Measurements from ENCODE around the gene CLIP3.

DNA sequence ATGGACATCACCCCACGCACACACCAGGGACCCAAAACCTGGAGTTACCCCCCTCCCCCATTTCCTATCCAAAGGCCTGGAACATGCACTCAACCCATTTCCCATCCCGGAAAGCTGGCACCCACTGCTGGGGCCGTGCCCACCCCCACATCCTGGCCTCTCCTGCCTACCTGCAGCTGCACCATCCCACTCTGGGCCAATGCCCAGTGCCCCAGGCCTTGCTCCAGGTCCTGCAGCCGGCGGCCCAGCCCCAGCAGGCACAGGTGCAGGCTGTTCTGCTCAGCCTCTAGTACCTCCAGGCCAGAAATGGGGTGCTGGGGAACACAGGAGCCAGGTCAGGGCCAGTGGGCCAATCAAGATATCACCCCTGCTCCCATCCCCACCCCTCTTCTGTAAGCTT, 25.7 kb downstream of the CLIP3 start:
- TF ChIP-seq, protein P1, sequence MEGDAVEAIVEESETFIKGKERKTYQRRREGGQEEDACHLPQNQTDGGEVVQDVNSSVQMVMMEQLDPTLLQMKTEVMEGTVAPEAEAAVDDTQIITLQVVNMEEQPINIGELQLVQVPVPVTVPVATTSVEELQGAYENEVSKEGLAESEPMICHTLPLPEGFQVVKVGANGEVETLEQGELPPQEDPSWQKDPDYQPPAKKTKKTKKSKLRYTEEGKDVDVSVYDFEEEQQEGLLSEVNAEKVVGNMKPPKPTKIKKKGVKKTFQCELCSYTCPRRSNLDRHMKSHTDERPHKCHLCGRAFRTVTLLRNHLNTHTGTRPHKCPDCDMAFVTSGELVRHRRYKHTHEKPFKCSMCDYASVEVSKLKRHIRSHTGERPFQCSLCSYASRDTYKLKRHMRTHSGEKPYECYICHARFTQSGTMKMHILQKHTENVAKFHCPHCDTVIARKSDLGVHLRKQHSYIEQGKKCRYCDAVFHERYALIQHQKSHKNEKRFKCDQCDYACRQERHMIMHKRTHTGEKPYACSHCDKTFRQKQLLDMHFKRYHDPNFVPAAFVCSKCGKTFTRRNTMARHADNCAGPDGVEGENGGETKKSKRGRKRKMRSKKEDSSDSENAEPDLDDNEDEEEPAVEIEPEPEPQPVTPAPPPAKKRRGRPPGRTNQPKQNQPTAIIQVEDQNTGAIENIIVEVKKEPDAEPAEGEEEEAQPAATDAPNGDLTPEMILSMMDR (optimal IDR thresholded peaks at IDR 0.05 in 1 of 3, IDR thresholded peaks at IDR 0.05 in 1 of 3, conservative IDR thresholded peaks at IDR 0.05 in 1 of 3; ENCODE audit: extremely low read depth in 1 of 3, insufficient read depth in 2 of 3, low read length in 3 of 3) = no peak
- TF ChIP-seq EZH2 (IDR thresholded peaks at IDR 0.05; ENCODE audit: low read length) = no peak

All from keratinocyte (primary cell).